ENCODE data around the gene KCNK2.

GRCh38 chr1:215106067-215106466 lies 23.5 kb downstream of the KCNK2 start:
- no peak for TF ChIP-seq CTCF (IDR thresholded peaks at IDR 0.05)
- TF ChIP-seq POLR2A (IDR thresholded peaks at IDR 0.05): no peak

All from lower leg skin (tissue), 3 donors.